HepG2 (cell line): ENCODE results near the gene TPGS1. TPM values are rescaled to one million over a fixed set of nuclear protein-coding genes. Genes with fewer than 3 reads are reported as not detected.

ENCODE experiments used
- ATF7 ChIP-seq, 2 experiments: fragments of 450-650 bp in 1 of 2; sonication (generic) in 1 of 2; formaldehyde crosslinking in 1 of 2; IDR thresholded peaks; 2 replicates each; pipeline versions ENCODE4 v1.4.0 to v1.6.1; 2016 to 2020; ENCODE audit warnings: antibody characterized with exemption in 1 of 2, mild to moderate bottlenecking in 1 of 2, missing genetic modification reagents in 1 of 2
- BCL6 ChIP-seq: IDR thresholded peaks from 2 replicates; pipeline ENCODE4 v1.6.1; 2016; ENCODE audit warnings: missing genetic modification reagents, missing compliant biosample characterization
- MXD4 ChIP-seq: IDR thresholded peaks from 2 replicates; pipeline ENCODE4 v1.6.1; 2016; ENCODE audit warnings: mild to moderate bottlenecking, missing biosample characterization, missing genetic modification reagents
- NCOA1 ChIP-seq: sonication (generic); formaldehyde crosslinking; IDR thresholded peaks from 2 replicates; pipeline ENCODE4 v1.9.0; 2021; ENCODE audit warnings: missing genetic modification reagents
- PAWR ChIP-seq: sonication (generic); formaldehyde crosslinking; IDR thresholded peaks from 2 replicates; pipeline ENCODE4 v1.4.0; 2020; ENCODE audit warnings: missing genetic modification reagents, mild to moderate bottlenecking, borderline replicate concordance
- SIN3A ChIP-seq: IDR thresholded peaks from 2 replicates; pipeline ENCODE4 v1.6.1; 2011; ENCODE audit warnings: low read depth, mild to moderate bottlenecking, control low read depth, low read length, borderline replicate concordance
- SNAPC2 ChIP-seq: sonication (generic); formaldehyde crosslinking; IDR thresholded peaks from 2 replicates; pipeline ENCODE4 v1.8.1; 2022; ENCODE audit warnings: mild to moderate bottlenecking, missing genetic modification reagents
- ZNF543 ChIP-seq: sonication (generic); formaldehyde crosslinking; IDR thresholded peaks from 2 replicates; pipeline ENCODE4 v1.4.0; 2020; ENCODE audit warnings: mild to moderate bottlenecking, missing genetic modification reagents
- ZNF546 ChIP-seq: sonication (generic); formaldehyde crosslinking; conservative IDR thresholded peaks from 2 replicates; pipeline ENCODE4 v1.8.1; 2023; ENCODE audit warnings: mild to moderate bottlenecking, missing genetic modification reagents
- ZNF720 ChIP-seq: sonication (generic); formaldehyde crosslinking; IDR thresholded peaks from 2 replicates; pipeline ENCODE4 v1.4.0; 2020; ENCODE audit warnings: missing genetic modification reagents
- ZNF724P ChIP-seq: sonication (generic); formaldehyde crosslinking; IDR thresholded peaks from 2 replicates; pipeline ENCODE4 v1.8.0; 2022; ENCODE audit warnings: missing genetic modification reagents, borderline replicate concordance
- ZNF746 ChIP-seq: sonication (generic); formaldehyde crosslinking; IDR thresholded peaks from 2 replicates; pipeline ENCODE4 v1.8.0; 2022; ENCODE audit warnings: mild to moderate bottlenecking, missing genetic modification reagents
- polyA plus RNA-seq, 8 experiments: library from polyadenylated mRNA; depleted of rRNA in 3 of 8; stranded (reverse) in 7 of 8; unstranded in 1 of 8; fragments of >200 nt; fragmentation: Illumina TruSeq in 4 of 8; extraction: Trizol in 4 of 8; gene quantifications; 2 replicates each; pipeline versions ENCODE4 v1.2.1 to v1.2.3, GENCODE V29; 2011 to 2016; ENCODE audit warnings: low read depth in 4 of 8, missing spikeins in 1 of 8, mixed read lengths in 1 of 8; ENCODE audit not compliant: insufficient read depth in 1 of 8
- total RNA-seq, 5 experiments: library from RNA; depleted of rRNA; stranded (reverse); fragments of >200 nt; fragmentation: Illumina TruSeq; extraction: Trizol; gene quantifications; 2 replicates each; pipeline ENCODE4 v1.2.3, GENCODE V29; 2016; ENCODE audit warnings: low read depth in 1 of 5
- TF ChIP-seq, protein P1 (sequence below): sonication (generic); formaldehyde crosslinking; conservative IDR thresholded peaks from 2 replicates; pipeline ENCODE4 v1.5.0; 2020; ENCODE audit warnings: missing genetic modification reagents
- TF ChIP-seq, protein P2 (sequence below): sonication (generic); formaldehyde crosslinking; IDR thresholded peaks from 2 replicates; pipeline ENCODE4 v1.5.0; 2020; ENCODE audit warnings: mild to moderate bottlenecking, missing genetic modification reagents
- TF ChIP-seq, protein P3 (sequence below): sonication (generic); formaldehyde crosslinking; IDR thresholded peaks from 2 replicates; pipeline ENCODE4 v1.5.1; 2020; ENCODE audit warnings: mild to moderate bottlenecking, missing genetic modification reagents, moderate library complexity
- TF ChIP-seq, protein P4 (sequence below): sonication (generic); formaldehyde crosslinking; IDR thresholded peaks from 2 replicates; pipeline ENCODE4 v1.4.0; 2020; ENCODE audit warnings: mild to moderate bottlenecking, low read depth, missing genetic modification reagents
- TF ChIP-seq, protein P5 (sequence below): sonication (generic); formaldehyde crosslinking; IDR thresholded peaks from 2 replicates; pipeline ENCODE4 v1.5.1; 2020; ENCODE audit warnings: missing genetic modification reagents, mild to moderate bottlenecking, borderline replicate concordance

Gene TPGS1
- total and polyA plus RNA-seq, 2 of the 13 experiments (the other 11 are each of a cell fraction or from before 2014, with no cell fraction given): 1.1 to 6.2 TPM

DNA sequence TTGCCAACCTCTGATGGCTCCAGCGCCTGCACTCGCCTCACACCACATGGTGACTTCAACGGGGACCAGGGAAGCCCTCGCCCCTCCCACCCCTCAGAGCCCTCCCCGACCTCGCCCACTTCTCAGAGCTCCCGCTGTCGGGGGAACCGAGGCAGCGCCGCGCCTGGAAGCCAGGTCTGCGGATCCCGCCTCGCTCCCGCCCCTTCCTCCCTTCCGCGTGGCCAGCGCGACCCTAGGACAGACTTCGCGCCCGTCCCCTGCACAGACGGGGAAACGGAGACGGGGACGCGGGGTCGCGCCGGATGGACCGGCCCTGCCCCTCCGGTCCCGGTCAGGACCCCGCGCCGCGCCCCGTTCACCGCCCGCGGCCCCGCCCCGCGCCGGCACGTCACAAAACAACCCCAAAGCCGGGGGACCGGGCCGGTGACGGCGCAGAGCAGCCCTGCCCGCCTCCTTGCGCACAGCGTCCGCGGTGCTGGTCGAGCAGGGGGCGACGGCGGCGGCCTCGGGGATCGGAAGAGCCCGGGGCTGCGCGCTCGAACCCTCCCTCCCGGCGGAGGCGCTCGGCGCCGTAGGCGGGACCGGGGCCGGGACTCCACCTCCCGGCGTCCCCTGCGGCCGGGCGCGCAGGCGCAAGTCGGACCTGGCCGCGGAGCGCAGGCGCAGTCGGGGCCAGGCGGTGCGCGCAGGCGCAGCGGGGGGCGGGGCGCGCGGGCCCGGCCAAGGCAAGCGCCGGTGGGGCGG is 23.9 kb downstream of the TPGS1 start (continued):
- no peak for TF ChIP-seq SIN3A
- TF ChIP-seq, protein P1, sequence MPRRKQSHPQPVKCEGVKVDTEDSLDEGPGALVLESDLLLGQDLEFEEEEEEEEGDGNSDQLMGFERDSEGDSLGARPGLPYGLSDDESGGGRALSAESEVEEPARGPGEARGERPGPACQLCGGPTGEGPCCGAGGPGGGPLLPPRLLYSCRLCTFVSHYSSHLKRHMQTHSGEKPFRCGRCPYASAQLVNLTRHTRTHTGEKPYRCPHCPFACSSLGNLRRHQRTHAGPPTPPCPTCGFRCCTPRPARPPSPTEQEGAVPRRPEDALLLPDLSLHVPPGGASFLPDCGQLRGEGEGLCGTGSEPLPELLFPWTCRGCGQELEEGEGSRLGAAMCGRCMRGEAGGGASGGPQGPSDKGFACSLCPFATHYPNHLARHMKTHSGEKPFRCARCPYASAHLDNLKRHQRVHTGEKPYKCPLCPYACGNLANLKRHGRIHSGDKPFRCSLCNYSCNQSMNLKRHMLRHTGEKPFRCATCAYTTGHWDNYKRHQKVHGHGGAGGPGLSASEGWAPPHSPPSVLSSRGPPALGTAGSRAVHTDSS: 0 out of 2 replicates have a peak, but pooled peaks have one; percentile 49
- TF ChIP-seq MXD4 (CRISPR knock-in tag): peak; percentile 69
- no peak for TF ChIP-seq ZNF720 (CRISPR knock-in tag)
- TF ChIP-seq, protein P2, sequence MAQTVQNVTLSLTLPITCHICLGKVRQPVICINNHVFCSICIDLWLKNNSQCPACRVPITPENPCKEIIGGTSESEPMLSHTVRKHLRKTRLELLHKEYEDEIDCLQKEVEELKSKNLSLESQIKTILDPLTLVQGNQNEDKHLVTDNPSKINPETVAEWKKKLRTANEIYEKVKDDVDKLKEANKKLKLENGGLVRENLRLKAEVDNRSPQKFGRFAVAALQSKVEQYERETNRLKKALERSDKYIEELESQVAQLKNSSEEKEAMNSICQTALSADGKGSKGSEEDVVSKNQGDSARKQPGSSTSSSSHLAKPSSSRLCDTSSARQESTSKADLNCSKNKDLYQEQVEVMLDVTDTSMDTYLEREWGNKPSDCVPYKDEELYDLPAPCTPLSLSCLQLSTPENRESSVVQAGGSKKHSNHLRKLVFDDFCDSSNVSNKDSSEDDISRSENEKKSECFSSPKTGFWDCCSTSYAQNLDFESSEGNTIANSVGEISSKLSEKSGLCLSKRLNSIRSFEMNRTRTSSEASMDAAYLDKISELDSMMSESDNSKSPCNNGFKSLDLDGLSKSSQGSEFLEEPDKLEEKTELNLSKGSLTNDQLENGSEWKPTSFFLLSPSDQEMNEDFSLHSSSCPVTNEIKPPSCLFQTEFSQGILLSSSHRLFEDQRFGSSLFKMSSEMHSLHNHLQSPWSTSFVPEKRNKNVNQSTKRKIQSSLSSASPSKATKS (CRISPR knock-in tag): no peak
- TF ChIP-seq, protein P3, sequence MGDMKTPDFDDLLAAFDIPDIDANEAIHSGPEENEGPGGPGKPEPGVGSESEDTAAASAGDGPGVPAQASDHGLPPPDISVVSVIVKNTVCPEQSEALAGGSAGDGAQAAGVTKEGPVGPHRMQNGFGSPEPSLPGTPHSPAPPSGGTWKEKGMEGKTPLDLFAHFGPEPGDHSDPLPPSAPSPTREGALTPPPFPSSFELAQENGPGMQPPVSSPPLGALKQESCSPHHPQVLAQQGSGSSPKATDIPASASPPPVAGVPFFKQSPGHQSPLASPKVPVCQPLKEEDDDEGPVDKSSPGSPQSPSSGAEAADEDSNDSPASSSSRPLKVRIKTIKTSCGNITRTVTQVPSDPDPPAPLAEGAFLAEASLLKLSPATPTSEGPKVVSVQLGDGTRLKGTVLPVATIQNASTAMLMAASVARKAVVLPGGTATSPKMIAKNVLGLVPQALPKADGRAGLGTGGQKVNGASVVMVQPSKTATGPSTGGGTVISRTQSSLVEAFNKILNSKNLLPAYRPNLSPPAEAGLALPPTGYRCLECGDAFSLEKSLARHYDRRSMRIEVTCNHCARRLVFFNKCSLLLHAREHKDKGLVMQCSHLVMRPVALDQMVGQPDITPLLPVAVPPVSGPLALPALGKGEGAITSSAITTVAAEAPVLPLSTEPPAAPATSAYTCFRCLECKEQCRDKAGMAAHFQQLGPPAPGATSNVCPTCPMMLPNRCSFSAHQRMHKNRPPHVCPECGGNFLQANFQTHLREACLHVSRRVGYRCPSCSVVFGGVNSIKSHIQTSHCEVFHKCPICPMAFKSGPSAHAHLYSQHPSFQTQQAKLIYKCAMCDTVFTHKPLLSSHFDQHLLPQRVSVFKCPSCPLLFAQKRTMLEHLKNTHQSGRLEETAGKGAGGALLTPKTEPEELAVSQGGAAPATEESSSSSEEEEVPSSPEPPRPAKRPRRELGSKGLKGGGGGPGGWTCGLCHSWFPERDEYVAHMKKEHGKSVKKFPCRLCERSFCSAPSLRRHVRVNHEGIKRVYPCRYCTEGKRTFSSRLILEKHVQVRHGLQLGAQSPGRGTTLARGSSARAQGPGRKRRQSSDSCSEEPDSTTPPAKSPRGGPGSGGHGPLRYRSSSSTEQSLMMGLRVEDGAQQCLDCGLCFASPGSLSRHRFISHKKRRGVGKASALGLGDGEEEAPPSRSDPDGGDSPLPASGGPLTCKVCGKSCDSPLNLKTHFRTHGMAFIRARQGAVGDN (CRISPR knock-in tag): peak; percentile 93
- TF ChIP-seq, protein P4, sequence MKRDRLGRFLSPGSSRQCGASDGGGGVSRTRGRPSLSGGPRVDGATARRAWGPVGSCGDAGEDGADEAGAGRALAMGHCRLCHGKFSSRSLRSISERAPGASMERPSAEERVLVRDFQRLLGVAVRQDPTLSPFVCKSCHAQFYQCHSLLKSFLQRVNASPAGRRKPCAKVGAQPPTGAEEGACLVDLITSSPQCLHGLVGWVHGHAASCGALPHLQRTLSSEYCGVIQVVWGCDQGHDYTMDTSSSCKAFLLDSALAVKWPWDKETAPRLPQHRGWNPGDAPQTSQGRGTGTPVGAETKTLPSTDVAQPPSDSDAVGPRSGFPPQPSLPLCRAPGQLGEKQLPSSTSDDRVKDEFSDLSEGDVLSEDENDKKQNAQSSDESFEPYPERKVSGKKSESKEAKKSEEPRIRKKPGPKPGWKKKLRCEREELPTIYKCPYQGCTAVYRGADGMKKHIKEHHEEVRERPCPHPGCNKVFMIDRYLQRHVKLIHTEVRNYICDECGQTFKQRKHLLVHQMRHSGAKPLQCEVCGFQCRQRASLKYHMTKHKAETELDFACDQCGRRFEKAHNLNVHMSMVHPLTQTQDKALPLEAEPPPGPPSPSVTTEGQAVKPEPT: 0 out of 2 replicates have a peak, but pooled peaks have one; percentile 24
- no peak for TF ChIP-seq ATF7 (IDR thresholded peaks at IDR 0.05)
- peak; percentile 16; the same call in 1 of the 2 replicates for TF ChIP-seq ATF7 (CRISPR knock-in tag; IDR thresholded peaks at IDR 0.05)
- TF ChIP-seq ZNF724P (CRISPR knock-in tag): peak; percentile 72; the same call in 1 of the 2 replicates
- peak; percentile 84; the same call in 1 of the 2 replicates for TF ChIP-seq SNAPC2
- TF ChIP-seq ZNF543 (CRISPR knock-in tag): 0 out of 2 replicates have a peak, but pooled peaks have one; percentile 57
- TF ChIP-seq NCOA1 (CRISPR knock-in tag): no peak
- peak; percentile 32; the same call in 1 of the 2 replicates for TF ChIP-seq BCL6 (CRISPR knock-in tag)
- TF ChIP-seq PAWR (CRISPR knock-in tag): no peak
- TF ChIP-seq, protein P5, sequence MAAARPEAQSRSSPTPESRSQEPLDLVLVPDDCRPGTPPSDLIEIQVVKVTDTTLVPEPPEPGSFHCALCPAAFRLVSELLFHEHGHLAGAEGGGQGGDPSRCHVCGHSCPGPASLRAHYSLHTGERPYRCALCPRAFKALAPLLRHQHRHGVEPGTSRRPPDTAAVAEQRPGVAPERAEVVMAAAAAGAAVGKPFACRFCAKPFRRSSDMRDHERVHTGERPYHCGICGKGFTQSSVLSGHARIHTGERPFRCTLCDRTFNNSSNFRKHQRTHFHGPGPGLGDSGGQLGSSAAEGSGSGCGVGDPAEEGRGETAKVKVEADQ: no peak
- peak; percentile 53 for TF ChIP-seq ZNF746 (CRISPR knock-in tag)
- no peak for TF ChIP-seq ZNF546 (CRISPR knock-in tag)
